Muscle layer of duodenum (tissue), 2 donors: ENCODE measurements around the gene NIT1.

Source experiments
- H3K27ac ChIP-seq: one replicate; pipeline ENCODE4 v1.7.0; 2013; ENCODE audit warnings: mild to moderate bottlenecking, low read length
- H3K27me3 ChIP-seq: one replicate; pipeline ENCODE4 v1.7.0; 2013; ENCODE audit warnings: low read depth, mild to moderate bottlenecking, control low read depth, low read length
- H3K36me3 ChIP-seq, 2 donors: one replicate each; pipeline ENCODE4 v1.7.0; 2013; ENCODE audit warnings: low read length in 2 of 2, control low read depth in 1 of 2, mild to moderate bottlenecking in 1 of 2; ENCODE audit not compliant: insufficient read depth in 2 of 2, control insufficient read depth in 1 of 2
- H3K4me1 ChIP-seq, 2 donors: one replicate each; pipeline ENCODE4 v1.7.0; 2013; ENCODE audit warnings: low read length in 2 of 2, mild to moderate bottlenecking in 2 of 2, control low read depth in 1 of 2, moderate library complexity in 1 of 2; ENCODE audit not compliant: insufficient read depth in 2 of 2, control insufficient read depth in 1 of 2
- H3K4me3 ChIP-seq, 2 donors: one replicate each; pipeline ENCODE4 v1.7.0; 2013; ENCODE audit warnings: low read length in 2 of 2, low read depth in 1 of 2, mild to moderate bottlenecking in 1 of 2
- H3K9me3 ChIP-seq, 2 donors: one replicate each; pipeline ENCODE4 v1.7.0; 2013; ENCODE audit warnings: low read length in 2 of 2, control low read depth in 1 of 2, mild to moderate bottlenecking in 1 of 2; ENCODE audit not compliant: control insufficient read depth in 1 of 2
- donor health status: healthy.

The NIT1 gene

GRCh38 chr1:161168906-161169305 is 51.0 kb downstream of the NIT1 start:
- no peak overlapping the region for H3K27ac ChIP-seq
- no peaks in the 10 kb centered on the region for H3K9me3 ChIP-seq
- H3K27me3 ChIP-seq, result no peaks in the 10 kb centered on the region
- H3K36me3 ChIP-seq, result peaks cover 39 to 58% of the 10 kb centered on the region in 2 donors
- peaks cover 9 to 39% of the 10 kb centered on the region in 2 donors for H3K4me1 ChIP-seq
- no peak overlapping the region for H3K4me3 ChIP-seq
